HCEC 1CT (cell line): ENCODE measurements around the gene IL17C.

Experiments
- DNase-seq: peaks from one replicate; pipeline ENCODE4 v3.0.0-alpha.2; 2017

Gene IL17C

GRCh38 chr16:88647178-88648070, 9.1 kb downstream of the IL17C start:
- no peak for DNase-seq

- no peak for DNase-seq
Measured at GRCh38 chr16:88649195-88649923, 11.0 kb downstream of the IL17C start.

- no peak for DNase-seq
Measured at GRCh38 chr16:88649924-88650748, 11.8 kb downstream of the IL17C start.

GRCh38 chr16:88650749-88651275, 12.4 kb downstream of the IL17C start, which contains the start of gene CYBA:
TSS of gene CYBA (minus strand) at chr16:88651053. CDS start at chr16:88651013, 40 bp downstream.
- DNase-seq, result no peak

GRCh38 chr16:88651276-88651988, 13.1 kb downstream of the IL17C start:
- no peak for DNase-seq

- no peak for DNase-seq
Measured at GRCh38 chr16:88651989-88652761, 13.8 kb downstream of the IL17C start.

GRCh38 chr16:88652762-88653063, 14.3 kb downstream of the IL17C start:
- DNase-seq, result no peak

GRCh38 chr16:88653101-88653500, 14.7 kb downstream of the IL17C start:
- no peak for DNase-seq

GRCh38 chr16:88653596-88654362, 15.4 kb downstream of the IL17C start:
- no peak for DNase-seq

GRCh38 chr16:88654363-88655052, 16.1 kb downstream of the IL17C start:
- DNase-seq, result no peak

- DNase-seq, result no peak
Measured at GRCh38 chr16:88655053-88655732, 16.8 kb downstream of the IL17C start.

- DNase-seq, result no peak
Measured at GRCh38 chr16:88655733-88656281, 17.4 kb downstream of the IL17C start.

GRCh38 chr16:88656291-88656980, 18.1 kb downstream of the IL17C start:
- no peak for DNase-seq

- no peak for DNase-seq
Measured at GRCh38 chr16:88657371-88657770, 19.0 kb downstream of the IL17C start.

- DNase-seq, result no peak
Measured at GRCh38 chr16:88658714-88659113, 20.3 kb downstream of the IL17C start.

GRCh38 chr16:88659160-88659559, 20.8 kb downstream of the IL17C start:
- DNase-seq, result no peak

GRCh38 chr16:88661468-88661867, 23.1 kb downstream of the IL17C start:
- no peak for DNase-seq

GRCh38 chr16:88662222-88662842, 24.0 kb downstream of the IL17C start:
- DNase-seq, result no peak
